ENCODE measurements around the gene EML6. TPM values are rescaled to one million over a fixed set of nuclear protein-coding genes. Genes with fewer than 3 reads are reported as not detected.

The EML6 gene
- total RNA-seq, 4 donors from 2014 or later = 1.2 to 4.4 (median 3.1) TPM

DNA sequence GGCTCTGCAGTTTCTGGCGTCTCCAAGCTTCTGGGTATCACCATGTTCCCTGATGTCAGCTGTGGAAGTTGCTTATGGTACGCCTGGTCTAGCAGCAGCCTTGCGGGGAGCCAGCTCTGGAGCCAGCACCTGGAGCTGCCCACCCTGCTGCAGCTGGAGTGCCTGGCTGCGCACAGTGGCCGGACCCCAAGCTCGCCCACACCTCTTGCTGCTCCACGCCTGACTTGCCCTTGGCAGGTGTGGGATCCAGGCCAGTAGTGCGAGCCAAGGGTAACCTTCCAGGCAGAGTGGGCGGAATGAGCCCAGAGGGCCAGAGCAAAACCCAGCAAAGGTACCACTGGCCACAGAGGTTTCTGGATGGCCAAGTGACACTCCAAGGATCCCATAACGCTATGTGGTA, 13.2 kb upstream of the EML6 start:
- Histone ChIP-seq H3K27ac (no peak overlapping the region), H3K4me3 (no peak overlapping the region), H3K9me3 (no peaks in the 10 kb centered on the region), H3K4me1 (peaks cover 6 to 17% (median 6%) of the 10 kb centered on the region in 3 donors), H3K27me3 (peaks cover 0 to 13% (median 0%) of the 10 kb centered on the region in 4 donors), H3K36me3 (no peaks in the 10 kb centered on the region)
- WGBS, 2 donors = 78 to 90% methylated on average over 4 to 9 of the region's 10 CpGs
- TF ChIP-seq, protein P1, sequence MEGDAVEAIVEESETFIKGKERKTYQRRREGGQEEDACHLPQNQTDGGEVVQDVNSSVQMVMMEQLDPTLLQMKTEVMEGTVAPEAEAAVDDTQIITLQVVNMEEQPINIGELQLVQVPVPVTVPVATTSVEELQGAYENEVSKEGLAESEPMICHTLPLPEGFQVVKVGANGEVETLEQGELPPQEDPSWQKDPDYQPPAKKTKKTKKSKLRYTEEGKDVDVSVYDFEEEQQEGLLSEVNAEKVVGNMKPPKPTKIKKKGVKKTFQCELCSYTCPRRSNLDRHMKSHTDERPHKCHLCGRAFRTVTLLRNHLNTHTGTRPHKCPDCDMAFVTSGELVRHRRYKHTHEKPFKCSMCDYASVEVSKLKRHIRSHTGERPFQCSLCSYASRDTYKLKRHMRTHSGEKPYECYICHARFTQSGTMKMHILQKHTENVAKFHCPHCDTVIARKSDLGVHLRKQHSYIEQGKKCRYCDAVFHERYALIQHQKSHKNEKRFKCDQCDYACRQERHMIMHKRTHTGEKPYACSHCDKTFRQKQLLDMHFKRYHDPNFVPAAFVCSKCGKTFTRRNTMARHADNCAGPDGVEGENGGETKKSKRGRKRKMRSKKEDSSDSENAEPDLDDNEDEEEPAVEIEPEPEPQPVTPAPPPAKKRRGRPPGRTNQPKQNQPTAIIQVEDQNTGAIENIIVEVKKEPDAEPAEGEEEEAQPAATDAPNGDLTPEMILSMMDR (IDR thresholded peaks at IDR 0.05) = no peak
- no peak for DNase-seq
- intact Hi-C loops (cut with DNase I) = no loop called here

DNA sequence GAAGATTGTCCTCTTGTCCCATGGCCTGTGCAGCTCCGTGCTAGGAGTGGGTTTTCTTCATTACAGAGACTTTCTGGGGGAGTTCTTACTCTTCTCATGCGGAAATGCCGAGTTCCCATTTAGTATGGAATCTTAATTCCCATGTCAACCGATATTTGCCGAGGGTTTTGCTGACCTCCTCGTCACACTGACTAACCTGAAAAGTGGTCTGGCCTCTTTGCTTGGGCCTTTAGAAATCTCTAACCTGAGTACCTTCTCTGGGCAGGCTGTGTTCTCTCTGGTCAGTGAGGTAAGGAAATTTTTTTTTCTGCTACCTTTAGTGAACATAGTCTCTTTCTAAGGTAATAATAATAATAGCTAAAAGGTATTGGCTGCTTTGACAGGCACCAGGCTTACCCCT, 10.9 kb upstream of the EML6 start:
- H3K9me3 ChIP-seq = no peaks in the 10 kb centered on the region
- DNase-seq = no peak
- intact Hi-C loops (cut with DNase I) = no loop called here
- no peak overlapping the region for H3K27ac ChIP-seq
- H3K4me3 ChIP-seq = no peak overlapping the region
- peaks cover 6 to 17% (median 6%) of the 10 kb centered on the region in 3 donors for H3K4me1 ChIP-seq
- TF ChIP-seq, protein P1 (IDR thresholded peaks at IDR 0.05) = no peak
- H3K27me3 ChIP-seq = peaks cover 0 to 13% (median 0%) of the 10 kb centered on the region in 4 donors
- WGBS, 2 donors = 93 to 99% methylated on average over 4 to 6 of the region's 6 CpGs
- no peaks in the 10 kb centered on the region for H3K36me3 ChIP-seq

- Histone ChIP-seq H3K4me1 (no peaks in the 10 kb centered on the region), H3K36me3 (no peaks in the 10 kb centered on the region), H3K4me3 (no peak overlapping the region), H3K27ac (no peak overlapping the region), H3K27me3 (no peaks in the 10 kb centered on the region), H3K9me3 (no peaks in the 10 kb centered on the region)
- TF ChIP-seq POLR2A (IDR thresholded peaks at IDR 0.05) = no peak
- TF ChIP-seq, protein P1 (IDR thresholded peaks at IDR 0.05) = no peak
- intact Hi-C loops (cut with DNase I) = no loop called here
- DNase-seq = no peak
- WGBS, 2 donors = 46 to 61% methylated on average over 4 of the region's 4 CpGs
These were observed 8.5 kb upstream of the EML6 start for GRCh38 chr2:54714996-54715395.

DNA sequence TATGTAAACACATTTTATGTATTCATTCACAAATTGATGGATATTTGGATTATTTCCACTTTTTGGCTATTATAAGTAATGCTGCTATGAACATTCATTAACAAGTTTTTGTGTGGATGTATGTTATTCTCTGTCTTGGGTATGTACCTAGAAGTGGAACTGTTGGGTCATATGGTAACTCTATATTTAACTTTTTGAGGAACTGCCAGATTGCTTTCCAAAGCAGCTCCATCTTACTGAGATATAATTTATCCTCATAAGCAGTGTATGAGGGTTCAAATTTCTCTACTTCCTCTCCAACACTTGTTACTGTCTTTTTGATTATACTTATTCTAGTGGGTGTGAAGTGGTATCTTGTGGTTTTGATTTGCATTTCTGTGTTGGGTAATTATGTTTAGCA, 7.1 kb upstream of the EML6 start:
- no peaks in the 10 kb centered on the region for H3K9me3 ChIP-seq
- H3K4me1 ChIP-seq = no peaks in the 10 kb centered on the region
- H3K27me3 ChIP-seq = no peaks in the 10 kb centered on the region
- no peak overlapping the region for H3K27ac ChIP-seq
- H3K36me3 ChIP-seq = no peaks in the 10 kb centered on the region
- TF ChIP-seq, protein P1 (IDR thresholded peaks at IDR 0.05) = no peak
- no peak for TF ChIP-seq POLR2A (IDR thresholded peaks at IDR 0.05)
- no peak overlapping the region for H3K4me3 ChIP-seq
- no peak for DNase-seq
- intact Hi-C loops (cut with DNase I) = no loop called here

GRCh38 chr2:54720563-54720962, 2.9 kb upstream of the EML6 start:
- Histone ChIP-seq H3K36me3 (no peaks in the 10 kb centered on the region), H3K27me3 (peaks cover 0 to 12% (median 0%) of the 10 kb centered on the region in 4 donors), H3K9me3 (no peaks in the 10 kb centered on the region), H3K4me1 (peaks cover 6 to 25% (median 10%) of the 10 kb centered on the region in 3 donors), H3K4me3 (no peak overlapping the region), H3K27ac (no peak overlapping the region)
- 29 to 67% methylated on average over 1 to 2 of the region's 2 CpGs for WGBS, 2 donors
- intact Hi-C loops (cut with DNase I) = no loop called here
- TF ChIP-seq POLR2A (IDR thresholded peaks at IDR 0.05) = no peak
- TF ChIP-seq, protein P1 (IDR thresholded peaks at IDR 0.05) = no peak
- DNase-seq = no peak
